Activated CD4-positive, alpha-beta T cell treated with anti-CD3 and anti-CD28 coated beads, Interleukin-2, amount 50 U/mL, for 4 hours (primary cell): Measurements from ENCODE around the gene LINGO3.
"Not testable (repeated sequence)": the region's sequence is repeated elsewhere in the genome, so short reads cannot be mapped to it uniquely, and the experiment has no call there.

Experiments used
- DNase-seq, 2 experiments: peaks; one replicate each; pipeline ENCODE4 v3.0.0-alpha.2; 2020

Gene LINGO3

GRCh38 chr19:2303211-2303798 is 4.6 kb downstream of the LINGO3 start:
- DNase-seq = no peak

- peak in 1 of 2 experiments; percentile 23 for DNase-seq
These were observed 5.4 kb downstream of the LINGO3 start for GRCh38 chr19:2302319-2303210.

DNA sequence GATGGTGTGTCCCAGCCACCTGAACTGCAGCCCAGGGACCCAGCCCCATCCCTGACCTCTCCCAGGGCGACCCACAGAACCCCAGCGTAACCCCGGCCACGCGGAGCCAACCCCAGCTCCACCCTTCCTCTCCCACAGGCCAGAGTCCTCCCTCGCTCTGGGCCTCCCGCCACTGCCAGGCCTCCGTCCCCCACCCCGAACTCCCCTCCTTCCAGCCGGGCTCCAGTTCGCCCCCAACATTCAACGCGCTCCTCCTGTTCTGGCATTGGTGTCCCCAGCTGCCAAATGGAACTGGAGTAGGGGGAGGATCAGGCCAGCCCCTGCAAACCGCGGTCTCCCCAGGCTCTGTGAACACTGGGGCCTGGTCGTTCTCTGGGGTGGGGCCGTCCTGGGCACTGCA is 7.4 kb downstream of the LINGO3 start:
- DNase-seq = no peak

- no peak for DNase-seq
These were observed 11.8 kb downstream of the LINGO3 start for GRCh38 chr19:2296141-2296540.

GRCh38 chr19:2294687-2295335 is 13.1 kb downstream of the LINGO3 start:
- no peak for DNase-seq

GRCh38 chr19:2291185-2291751 is 16.7 kb downstream of the LINGO3 start:
- no peak for DNase-seq

DNA sequence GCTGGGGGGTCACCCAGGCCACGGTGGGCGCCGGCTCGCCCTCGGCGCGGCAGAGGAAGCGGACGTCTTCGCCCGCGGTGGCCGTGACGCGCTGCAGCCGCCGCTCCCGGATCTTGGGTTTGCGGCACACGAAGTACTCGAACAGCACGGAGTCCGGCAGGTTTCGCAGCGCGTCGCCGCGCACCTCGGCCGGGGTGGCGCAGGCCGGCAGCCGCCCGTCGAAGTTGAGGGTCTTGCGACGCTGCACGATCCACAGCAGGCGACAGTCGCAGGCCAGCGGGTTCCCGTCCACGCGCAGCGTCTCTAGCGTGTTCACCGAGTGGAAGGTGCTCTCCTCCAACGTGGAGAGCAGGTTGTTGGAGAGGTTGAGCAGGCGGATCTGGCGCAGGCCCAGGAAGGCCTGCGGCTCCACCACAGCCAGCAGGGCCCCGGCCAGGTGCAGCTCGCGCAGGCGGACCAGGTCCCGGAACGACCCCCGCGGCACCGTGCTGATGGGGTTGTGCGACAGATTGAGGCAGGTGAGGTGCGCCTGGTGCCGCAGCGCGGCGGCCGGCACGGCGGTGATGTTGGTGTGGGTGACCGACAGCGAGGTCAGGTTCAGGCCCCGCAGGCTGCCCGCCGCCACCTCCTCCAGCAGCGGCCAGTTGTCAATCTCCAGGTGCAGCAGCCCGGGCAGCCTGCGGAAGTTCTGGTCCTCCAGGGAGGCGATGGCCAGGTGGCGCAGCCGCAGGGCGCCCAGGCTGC is 17.3 kb downstream of the LINGO3 start:
- no peak for DNase-seq

- no peak for DNase-seq
These were observed 18.1 kb downstream of the LINGO3 start for GRCh38 chr19:2289714-2290435.

DNA sequence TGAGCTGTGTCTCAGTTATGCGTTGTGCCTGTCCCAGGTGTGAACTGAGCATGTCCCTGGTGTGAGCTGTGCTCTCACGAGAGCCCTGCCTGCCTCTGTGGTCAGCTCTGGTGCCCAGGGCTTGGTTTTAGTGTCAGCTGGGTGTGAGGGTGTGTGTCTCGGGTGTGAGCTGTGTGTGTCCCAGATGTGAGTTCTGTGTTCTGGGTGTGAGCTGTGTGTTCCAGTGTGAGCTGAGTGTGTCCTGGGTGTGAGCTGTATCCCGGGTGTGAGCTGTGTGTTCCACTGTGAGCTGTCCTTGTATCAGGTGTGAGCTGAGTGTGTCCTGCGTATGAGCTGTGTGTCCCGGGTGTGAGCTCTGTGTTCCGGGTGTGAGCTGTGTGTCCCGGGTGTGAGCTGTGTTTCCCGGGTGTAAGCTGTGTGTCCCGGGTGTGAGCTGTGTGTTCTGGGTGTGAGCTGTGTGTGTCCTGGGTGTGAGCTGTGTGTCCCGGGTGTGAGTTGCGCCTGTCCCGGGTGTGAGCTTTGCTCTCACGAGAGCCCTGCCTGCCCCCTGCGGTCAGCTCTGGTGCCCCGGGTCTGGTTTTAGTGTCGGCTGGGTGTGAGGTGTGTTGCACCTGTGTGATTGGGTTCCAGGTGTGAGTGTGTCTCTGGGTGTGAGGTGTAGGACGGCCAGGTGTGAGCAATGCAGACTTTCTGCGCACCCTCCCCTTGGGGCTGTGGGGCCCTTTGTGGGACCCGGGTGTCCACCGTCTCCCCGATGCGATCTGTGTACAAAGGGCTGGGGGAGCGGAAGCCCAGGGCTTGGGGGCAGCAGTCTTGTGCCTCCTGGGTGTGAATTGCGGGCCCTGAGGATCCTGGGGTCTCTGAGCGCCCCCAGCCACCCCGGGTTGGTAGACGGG is 18.9 kb downstream of the LINGO3 start:
- no peak for DNase-seq

DNA sequence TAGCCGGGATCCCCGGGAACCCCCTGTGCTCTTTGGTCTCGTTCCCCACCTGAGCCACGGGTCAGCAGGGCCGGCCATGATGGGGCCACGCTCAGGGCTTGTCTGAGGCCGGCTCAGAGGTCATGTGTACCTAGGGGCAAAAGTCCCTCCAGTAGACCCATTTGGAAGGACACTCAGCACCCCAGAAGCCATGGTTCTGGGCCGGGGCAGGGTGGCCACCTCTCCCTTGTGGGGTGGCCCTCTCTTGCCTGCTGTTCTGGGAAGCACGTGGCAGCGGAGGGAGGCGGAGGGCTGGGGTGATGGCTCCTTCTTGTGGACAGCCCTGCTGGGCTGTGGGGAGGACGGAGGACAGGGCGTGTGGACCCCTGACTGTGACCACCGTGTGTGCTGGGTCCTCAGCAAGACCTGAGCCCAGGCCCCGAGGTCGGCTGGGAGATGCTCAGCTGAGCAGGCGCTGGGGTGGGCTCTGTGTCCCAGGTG is 19.6 kb downstream of the LINGO3 start:
- DNase-seq = no peak

GRCh38 chr19:2287585-2288337 is 20.2 kb downstream of the LINGO3 start:
- no peak for DNase-seq

GRCh38 chr19:2286402-2287140 is 21.4 kb downstream of the LINGO3 start:
- DNase-seq = no peak

GRCh38 chr19:2283835-2284507 is 24.0 kb downstream of the LINGO3 start:
- no peak for DNase-seq

DNA sequence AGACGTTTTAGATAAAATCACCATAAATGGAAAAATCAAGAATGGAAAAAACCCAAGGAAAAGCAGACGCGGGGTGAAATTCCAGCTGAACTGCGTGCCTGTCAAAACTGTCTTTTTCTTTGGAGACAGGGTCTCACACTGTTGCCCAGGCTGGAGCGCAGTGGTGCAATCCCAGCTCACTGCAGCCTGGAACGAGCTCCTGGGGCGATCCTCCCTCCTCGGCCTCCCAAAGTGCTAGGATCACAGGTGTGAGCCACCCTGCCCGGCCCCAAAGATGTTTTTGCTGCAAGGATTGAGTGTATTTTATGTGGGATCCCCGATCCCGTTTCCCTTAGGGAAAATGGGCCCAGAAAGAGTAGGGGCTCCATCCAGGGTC is 25.1 kb downstream of the LINGO3 start:
- no peak for DNase-seq

DNA sequence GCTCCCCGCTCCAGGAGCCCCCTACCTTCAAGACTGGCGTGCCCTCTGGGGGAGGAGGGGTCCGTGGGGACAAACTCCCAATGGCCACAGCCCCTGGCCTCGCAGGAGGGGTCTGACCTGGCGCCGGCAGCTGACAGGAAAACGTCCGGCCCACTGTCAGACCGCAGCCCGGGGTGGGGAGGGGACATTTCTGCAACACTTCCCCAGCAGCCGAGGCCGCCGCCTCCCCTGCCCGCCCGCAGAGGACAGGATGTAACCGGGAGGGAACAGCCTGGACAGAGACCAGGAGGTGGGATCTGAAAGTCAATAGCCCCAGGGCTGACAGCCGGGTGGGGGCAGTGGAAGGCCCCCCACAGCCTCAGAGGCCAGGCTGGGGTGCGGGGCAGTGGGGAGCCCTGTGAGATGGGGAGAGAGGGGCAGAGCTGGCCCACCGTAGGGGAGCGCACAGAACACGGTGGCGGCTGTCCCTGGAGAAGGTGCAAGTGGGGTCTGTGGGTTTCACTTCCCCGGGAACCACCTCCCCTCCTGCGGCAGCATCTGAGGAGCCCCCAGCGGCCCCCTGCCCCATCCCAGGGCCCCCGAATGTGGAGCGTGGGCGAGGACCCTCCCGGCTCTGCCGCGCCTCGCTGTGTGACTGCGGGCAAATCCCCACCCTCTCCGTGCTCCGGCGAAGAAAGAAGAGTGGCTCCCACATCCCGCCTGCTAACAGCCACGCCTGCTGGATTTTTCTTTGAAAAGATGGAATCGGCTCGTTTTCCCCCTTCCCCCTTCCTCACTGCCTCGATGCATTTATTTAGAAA is 25.7 kb downstream of the LINGO3 start, which contains the start of gene PEAK3:
PEAK3 (minus strand) TSS at position 114 of the 800 bp plus-strand sequence. CDS start 1,244 bp downstream, outside the sequence.
- no peak for DNase-seq

DNA sequence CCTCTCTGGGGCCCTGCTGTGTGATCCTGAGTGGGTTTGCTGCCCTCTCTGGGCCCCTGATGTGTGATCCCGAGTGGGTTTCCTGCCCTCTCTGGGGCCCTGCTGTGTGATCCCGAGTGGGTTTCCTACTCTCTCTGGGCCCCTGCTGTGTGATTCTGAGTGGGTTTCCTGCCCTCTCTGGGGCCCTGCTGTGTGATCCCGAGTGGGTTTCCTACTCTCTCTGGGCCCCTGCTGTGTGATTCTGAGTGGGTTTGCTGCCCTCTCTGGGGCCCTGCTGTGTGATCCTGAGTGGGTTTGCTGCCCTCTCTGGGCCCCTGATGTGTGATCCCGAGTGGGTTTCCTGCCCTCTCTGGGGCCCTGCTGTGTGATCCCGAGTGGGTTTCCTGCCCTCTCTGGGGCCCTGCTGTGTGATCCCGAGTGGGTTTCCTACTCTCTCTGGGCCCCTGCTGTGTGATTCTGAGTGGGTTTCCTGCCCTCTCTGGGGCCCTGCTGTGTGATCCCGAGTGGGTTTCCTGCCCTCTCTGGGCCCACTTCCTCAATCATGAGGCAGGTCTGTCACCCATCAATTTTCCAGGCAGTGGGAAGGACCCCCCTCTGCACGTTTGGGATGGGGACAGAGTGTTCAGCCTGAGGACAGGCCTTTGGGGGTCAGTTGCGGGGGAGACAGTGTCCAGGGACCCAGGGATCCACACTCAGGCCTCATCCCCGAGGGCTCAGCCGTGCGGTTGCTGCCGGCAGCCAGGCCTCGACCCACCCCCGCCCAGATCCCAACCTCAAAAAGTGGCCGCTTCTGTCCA is 26.5 kb downstream of the LINGO3 start:
- DNase-seq = not testable (repeated sequence)
